ENCODE data around the gene ZFP62.

Gene ZFP62

DNA sequence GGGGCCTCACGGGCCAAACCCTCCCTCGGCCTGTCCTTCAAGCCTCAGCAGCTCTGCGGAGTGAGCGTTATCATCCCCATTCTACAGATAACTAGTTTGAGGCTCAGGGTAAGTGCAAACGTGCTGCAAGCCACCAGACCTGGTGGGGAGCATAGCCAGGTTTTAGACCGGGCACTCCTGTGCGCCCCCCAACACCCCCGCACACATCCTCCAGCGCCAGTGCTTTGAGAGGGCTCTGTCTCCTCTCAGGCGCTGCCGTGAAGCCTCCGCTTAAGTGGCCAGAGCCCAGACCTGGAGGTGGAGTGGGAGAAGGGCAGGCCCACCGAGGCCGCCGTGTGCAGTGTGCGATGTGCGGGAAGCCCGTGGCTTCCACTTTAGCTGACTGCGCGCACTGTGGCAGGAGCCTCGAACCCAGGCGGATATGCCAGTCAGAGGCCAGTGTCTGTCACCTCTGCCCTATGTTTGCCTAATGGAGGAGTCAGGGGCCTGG is 56.9 kb downstream of the ZFP62 start:
- Histone ChIP-seq H3K4me3 (ENCODE audit: low read length) (no peak overlapping the region), H3K27ac (ENCODE audit: low read length) (no peak overlapping the region), H3K9me3 (ENCODE audit: control insufficient read depth, low read depth, low read length) (no peaks in the 10 kb centered on the region), H3K9ac (ENCODE audit: low read length) (no peak overlapping the region), H3K4me1 (ENCODE audit: control insufficient read depth, low read depth, low read length) (peaks cover 35% of the 10 kb centered on the region), H3K36me3 (ENCODE audit: control insufficient read depth, low read depth, low read length) (peaks cover 3% of the 10 kb centered on the region), H3K27me3 (ENCODE audit: control insufficient read depth, insufficient read depth, low read length) (no peaks in the 10 kb centered on the region)

DNA sequence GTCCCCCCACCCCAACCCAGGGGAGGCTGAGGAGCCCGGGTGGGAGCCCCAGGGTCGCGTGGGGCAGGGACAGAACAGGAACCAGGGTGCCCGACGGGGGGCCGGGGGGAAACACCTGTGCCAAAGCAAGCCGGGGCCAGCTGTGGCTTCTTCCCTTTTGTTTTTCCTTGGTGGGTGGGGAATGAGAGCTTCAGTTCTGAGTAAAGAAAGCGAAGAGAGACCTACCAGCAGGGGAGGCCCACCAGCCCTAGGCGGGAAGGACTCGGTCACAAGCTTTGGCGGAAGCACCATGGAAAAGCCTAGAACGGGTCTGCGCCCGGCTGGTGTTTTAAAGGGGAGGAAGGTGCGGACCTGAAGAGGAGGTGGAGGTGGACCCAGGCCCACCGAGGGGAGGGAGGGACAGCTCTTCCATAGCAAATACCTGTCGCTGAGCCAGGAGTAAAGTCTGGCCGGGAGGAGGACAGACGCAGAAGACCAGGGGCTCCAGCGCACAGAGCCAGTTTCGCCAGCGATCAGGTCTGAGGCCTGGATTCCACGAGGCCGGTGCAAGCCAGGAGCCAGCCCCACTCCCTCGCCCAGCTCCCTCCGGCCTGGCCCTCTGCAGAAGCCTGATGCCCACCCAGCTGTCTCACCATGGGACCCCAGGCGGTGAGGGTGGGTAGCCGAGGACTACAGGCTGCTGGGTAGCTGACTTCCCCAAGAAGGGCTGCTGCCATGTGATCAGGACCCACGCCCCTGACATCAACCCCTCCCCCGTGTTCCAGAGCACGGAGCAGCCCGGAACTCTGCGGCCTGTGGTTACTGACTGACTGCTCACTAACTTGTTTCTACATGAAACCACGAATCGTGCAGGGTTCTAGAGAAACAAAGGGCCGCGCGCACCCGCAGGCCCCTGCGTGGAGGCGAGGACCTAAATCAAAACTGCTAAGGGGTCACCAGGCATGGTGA is 57.6 kb downstream of the ZFP62 start:
- H3K4me3 ChIP-seq (ENCODE audit: low read length): peak overlapping the region; percentile 79
- peaks cover 29% of the 10 kb centered on the region for H3K4me1 ChIP-seq (ENCODE audit: control insufficient read depth, low read depth, low read length)
- no peak overlapping the region for H3K27ac ChIP-seq (ENCODE audit: low read length)
- H3K9ac ChIP-seq (ENCODE audit: low read length): peak overlapping the region; percentile 46
- H3K36me3 ChIP-seq (ENCODE audit: control insufficient read depth, low read depth, low read length): peaks cover 3% of the 10 kb centered on the region
- H3K27me3 ChIP-seq (ENCODE audit: control insufficient read depth, insufficient read depth, low read length): no peaks in the 10 kb centered on the region
- no peaks in the 10 kb centered on the region for H3K9me3 ChIP-seq (ENCODE audit: control insufficient read depth, low read depth, low read length)

DNA sequence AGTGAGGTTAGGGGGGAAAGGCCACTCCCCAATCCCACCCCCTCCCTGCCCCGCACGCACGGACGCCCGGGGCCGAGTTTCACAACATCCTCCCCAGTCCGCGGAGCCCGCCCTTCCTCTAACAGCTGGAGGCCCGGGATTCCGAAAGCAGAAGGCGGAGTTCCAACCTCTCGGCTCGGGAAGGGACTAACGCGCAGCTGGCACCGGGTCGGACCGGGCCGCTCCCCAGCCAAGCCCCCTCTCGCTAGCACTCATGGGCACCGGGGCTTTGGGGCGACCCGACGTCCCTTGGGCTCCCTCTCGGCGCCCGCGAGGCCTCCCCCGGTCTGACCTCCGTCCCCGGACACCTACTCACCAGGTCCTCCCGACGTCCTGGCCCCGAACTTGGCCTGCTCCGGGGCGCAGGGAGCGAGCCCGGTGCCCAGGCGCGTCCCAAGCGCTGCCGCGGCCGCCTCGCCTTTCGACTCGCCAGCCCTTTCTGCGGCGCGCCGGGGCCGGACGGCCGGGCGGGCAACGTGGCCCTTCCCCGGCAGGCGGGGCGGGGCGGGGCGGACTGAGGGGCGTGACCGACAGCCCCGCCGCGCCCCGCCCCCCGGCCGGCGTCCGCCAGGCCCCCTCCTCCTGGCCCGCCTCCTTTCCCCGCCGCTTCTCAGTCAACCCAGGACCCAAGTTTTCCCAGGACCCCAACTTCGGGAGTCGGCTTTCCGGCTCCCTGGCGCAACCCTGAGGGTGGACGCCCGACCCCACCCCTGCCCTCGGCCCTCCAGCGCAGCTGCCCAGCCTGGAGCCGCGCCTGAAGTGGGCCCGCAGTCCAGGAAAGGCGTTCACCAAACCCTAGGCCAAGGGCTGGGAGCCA is 58.5 kb downstream of the ZFP62 start, which contains the start of gene MGAT1:
Gene MGAT1, minus strand, starts transcription at position 482 of the 856 bp plus-strand sequence. CDS start 9,835 bp downstream, outside the sequence.
- H3K27ac ChIP-seq (ENCODE audit: low read length): no peak within 1 kb of the TSS
- H3K9ac ChIP-seq (ENCODE audit: low read length): peak within 1 kb of the TSS; percentile 78
- peaks cover 19% of the 10 kb centered on the region for H3K4me1 ChIP-seq (ENCODE audit: control insufficient read depth, low read depth, low read length)
- H3K4me3 ChIP-seq (ENCODE audit: low read length): peak within 1 kb of the TSS; percentile 79
- H3K9me3 ChIP-seq (ENCODE audit: control insufficient read depth, low read depth, low read length): no peaks in the 10 kb centered on the region
- H3K27me3 ChIP-seq (ENCODE audit: control insufficient read depth, insufficient read depth, low read length): no peaks in the 10 kb centered on the region
- H3K36me3 ChIP-seq (ENCODE audit: control insufficient read depth, low read depth, low read length): peaks cover 3% of the 10 kb centered on the region

DNA sequence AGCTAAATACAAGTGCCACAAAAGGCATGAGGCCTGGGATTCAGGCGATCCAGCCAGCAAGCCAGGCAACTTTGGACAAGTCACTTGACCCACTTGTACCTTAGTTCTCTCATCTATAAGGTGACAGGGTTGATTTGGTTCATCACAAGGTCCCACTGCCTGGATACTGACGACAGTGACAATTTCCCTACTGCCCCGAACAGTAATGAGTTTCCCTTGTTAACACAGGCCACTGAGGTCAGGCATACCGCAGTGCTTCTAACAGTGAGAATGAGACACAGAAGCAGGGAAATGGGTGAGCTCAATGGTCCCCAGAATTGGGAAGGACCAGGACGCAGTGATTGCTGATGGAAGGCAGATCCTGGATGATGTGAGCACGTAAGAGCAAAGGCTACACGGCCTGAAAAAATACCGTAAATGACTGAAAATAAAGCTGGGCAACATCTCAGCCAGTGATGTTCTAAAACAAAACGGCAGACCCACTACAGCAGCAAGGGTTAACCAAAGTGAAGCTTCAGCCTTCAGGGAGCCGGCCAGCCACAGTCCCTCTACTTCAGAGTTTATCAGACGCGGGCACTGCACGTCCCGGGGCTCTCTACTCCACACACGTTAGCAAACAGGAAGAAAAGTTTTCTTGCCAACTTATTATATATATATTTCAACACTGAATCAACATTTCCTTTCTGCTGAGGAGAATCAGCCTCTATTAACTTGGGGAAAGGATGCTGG is 59.3 kb downstream of the ZFP62 start:
- Histone ChIP-seq H3K9ac (ENCODE audit: low read length) (peak overlapping the region; percentile 78), H3K4me1 (ENCODE audit: control insufficient read depth, low read depth, low read length) (peaks cover 19% of the 10 kb centered on the region)

DNA sequence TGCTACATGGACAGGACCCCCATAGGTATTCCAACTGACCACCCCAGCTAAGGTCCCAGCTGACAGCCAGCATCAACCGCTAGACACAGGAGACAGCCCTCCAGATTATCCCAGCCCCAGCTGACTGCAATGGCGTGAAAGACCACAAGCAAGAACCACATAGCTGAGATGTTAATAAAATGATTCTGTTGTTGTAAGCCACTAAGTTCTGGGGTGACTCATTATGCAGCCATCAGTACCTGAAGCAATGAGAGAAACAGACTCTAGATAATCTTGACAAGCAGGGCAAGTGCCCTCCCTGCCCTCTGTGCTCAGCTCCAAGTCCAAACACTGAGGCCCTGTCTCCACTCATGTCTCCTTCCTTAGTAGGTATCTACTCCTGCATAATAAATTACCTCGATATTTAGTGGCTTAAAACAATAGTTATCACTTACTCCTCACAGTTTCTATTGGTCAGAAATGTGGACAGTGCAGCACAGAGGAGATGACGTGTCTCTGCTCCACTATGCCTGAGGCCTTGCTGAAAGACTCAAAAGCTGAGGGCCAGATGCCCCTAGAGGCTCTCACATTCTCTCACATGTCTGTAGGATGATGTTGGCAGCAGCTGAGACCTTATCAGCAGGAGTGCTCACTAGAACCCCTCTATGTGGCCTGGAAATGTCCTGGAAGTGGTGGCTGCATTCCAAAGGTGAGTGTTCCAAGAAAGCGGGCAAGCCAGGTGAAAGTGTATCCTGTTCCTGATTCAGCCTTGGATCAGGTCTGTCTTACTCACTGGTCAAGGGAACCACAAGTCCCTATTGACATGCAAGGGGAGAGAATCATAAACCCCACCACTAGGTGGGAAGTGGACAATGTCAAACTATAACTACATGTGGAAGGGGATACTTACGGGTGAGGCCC is 60.9 kb downstream of the ZFP62 start:
- no peak overlapping the region for H3K9ac ChIP-seq (ENCODE audit: low read length)
- peaks cover 19% of the 10 kb centered on the region for H3K4me1 ChIP-seq (ENCODE audit: control insufficient read depth, low read depth, low read length)
- no peak overlapping the region for H3K27ac ChIP-seq (ENCODE audit: low read length)
- H3K9me3 ChIP-seq (ENCODE audit: control insufficient read depth, low read depth, low read length): no peaks in the 10 kb centered on the region
- H3K4me3 ChIP-seq (ENCODE audit: low read length): no peak overlapping the region
- H3K27me3 ChIP-seq (ENCODE audit: control insufficient read depth, insufficient read depth, low read length): no peaks in the 10 kb centered on the region
- H3K36me3 ChIP-seq (ENCODE audit: control insufficient read depth, low read depth, low read length): peaks cover 3% of the 10 kb centered on the region

More for the DNA sequence above, 59.3 kb downstream of the ZFP62 start:
- Histone ChIP-seq H3K27me3 (ENCODE audit: control insufficient read depth, insufficient read depth, low read length) (no peaks in the 10 kb centered on the region), H3K9me3 (ENCODE audit: control insufficient read depth, low read depth, low read length) (no peaks in the 10 kb centered on the region), H3K4me3 (ENCODE audit: low read length) (peak overlapping the region; percentile 79), H3K27ac (ENCODE audit: low read length) (no peak overlapping the region), H3K36me3 (ENCODE audit: control insufficient read depth, low read depth, low read length) (peaks cover 3% of the 10 kb centered on the region)

DNA sequence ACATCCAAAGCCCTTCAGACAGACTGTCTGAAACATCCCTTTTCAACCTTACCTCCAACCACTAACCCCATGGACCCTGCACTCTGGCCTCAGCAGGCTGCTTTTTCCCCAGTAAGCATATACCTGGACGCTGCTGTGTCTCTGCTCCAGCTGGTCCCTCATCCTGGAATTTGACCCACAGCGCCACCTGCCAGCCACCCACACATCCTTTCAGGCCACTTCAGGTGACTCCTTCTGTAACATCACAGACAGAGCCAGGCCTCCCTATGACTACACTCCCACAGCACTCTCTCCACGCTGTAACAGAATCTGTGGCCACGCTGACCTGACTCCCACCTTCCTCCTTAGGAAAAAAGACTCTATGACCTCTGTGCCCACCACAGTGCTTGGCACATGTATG is 61.9 kb downstream of the ZFP62 start:
- Histone ChIP-seq H3K27me3 (ENCODE audit: control insufficient read depth, insufficient read depth, low read length) (no peaks in the 10 kb centered on the region), H3K4me3 (ENCODE audit: low read length) (no peak overlapping the region), H3K9ac (ENCODE audit: low read length) (no peak overlapping the region), H3K9me3 (ENCODE audit: control insufficient read depth, low read depth, low read length) (no peaks in the 10 kb centered on the region), H3K27ac (ENCODE audit: low read length) (no peak overlapping the region), H3K4me1 (ENCODE audit: control insufficient read depth, low read depth, low read length) (peaks cover 19% of the 10 kb centered on the region), H3K36me3 (ENCODE audit: control insufficient read depth, low read depth, low read length) (peaks cover 3% of the 10 kb centered on the region)

DNA sequence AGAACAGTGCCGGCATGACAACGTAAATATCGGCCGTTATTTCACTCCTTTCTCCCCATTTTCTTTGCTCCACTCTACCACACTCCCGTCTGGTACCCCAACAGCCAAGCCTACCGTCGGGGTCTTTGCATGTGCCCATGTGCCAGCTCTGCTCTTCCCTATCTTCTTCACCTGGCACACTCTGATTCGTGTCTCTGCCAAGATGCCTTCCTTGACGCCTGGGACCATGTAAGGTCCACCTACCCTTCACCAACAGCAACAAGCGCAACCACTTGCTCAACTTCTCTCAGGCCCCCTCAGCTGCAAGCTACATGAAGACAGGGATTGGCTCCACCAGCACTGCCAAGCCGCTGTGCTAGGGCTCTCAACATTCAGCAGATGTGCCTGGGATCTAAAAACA is 62.9 kb downstream of the ZFP62 start:
- Histone ChIP-seq H3K4me1 (ENCODE audit: control insufficient read depth, low read depth, low read length) (peaks cover 11% of the 10 kb centered on the region), H3K27me3 (ENCODE audit: control insufficient read depth, insufficient read depth, low read length) (no peaks in the 10 kb centered on the region), H3K4me3 (ENCODE audit: low read length) (no peak overlapping the region), H3K9me3 (ENCODE audit: control insufficient read depth, low read depth, low read length) (no peaks in the 10 kb centered on the region), H3K9ac (ENCODE audit: low read length) (no peak overlapping the region), H3K27ac (ENCODE audit: low read length) (no peak overlapping the region), H3K36me3 (ENCODE audit: control insufficient read depth, low read depth, low read length) (peaks cover 3% of the 10 kb centered on the region)
